Islet precursor cell (in vitro differentiated cells): ENCODE data around the gene DOC2B.
"Not testable (repeated sequence)": the region's sequence is repeated elsewhere in the genome, so short reads cannot be mapped to it uniquely, and the experiment has no call there.

Source experiments
- DNase-seq: peaks from one replicate; pipeline ENCODE4 v3.0.0-alpha.2; 2018

DOC2B gene

GRCh38 chr17:187130-187529 is 5.7 kb upstream of the DOC2B start:
- no peak for DNase-seq

GRCh38 chr17:185445-186138 is 4.1 kb upstream of the DOC2B start:
- DNase-seq = no peak

- DNase-seq = no peak
Observed at GRCh38 chr17:183021-183420, 1.6 kb upstream of the DOC2B start.

DNA sequence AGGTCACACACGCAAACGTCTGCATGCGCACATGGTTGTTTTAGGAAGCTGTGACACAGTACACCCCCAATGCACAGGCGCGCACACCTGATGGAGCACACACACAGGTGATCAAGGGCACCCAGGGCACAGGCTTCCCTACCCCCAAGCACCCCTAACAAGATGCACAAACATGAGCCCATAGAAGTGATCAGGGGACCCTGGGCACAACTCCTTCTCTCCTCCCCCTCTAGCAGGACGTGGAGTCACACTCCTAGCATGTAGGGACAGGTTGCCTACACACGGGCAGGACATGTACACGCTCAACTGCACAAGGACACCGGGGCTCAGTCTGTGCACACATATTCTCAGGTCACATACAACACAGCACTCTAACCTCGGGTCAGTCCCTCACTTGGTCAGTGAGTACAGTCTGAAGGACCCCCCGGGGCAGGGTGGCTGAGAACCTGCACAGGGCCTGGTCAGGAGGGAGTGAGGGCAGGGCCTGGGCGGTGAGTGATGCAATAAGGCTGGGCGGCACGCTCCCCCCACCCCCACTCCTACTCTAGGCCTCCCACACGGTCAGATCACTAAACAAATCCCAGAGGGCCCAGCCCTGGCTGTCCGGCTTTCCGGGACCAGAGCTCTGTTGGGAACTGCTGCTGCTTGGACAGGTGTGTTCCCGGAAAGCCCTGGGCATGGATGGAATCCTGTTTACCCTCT is 751 bp upstream of the DOC2B start:
- DNase-seq = no peak

GRCh38 chr17:180381-181244 is 837 bp downstream of the DOC2B start:
- DNase-seq = no peak

DNA sequence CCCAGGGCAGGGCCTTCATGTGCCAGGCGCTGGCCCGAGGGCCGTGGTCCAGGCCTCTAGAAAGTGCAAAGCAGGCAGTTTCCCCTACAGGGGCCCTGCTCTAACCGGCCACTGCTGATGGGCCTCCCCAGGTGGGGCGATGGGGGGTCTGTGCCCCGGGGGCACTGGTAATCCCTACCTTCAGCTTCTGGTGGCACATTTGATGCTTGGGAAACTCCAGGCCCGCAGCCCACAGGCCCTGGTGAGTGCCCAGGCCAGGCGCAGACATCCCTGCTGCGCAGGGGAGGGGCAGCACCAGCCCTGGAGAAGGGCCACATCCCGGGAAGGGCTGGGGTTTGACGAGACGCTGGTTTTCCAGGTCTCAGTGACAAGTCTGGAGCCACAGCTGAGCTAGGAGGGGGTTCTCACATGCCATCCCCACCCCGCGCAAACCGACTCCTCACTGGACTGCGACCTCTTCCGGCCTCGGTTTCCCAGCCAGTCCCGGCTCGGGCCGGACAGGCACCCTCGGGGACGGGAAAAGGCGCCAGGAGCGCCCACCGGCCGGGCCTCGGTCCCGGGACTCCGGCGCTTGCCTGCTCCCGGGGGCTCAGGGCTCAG is 1.6 kb downstream of the DOC2B start:
- no peak for DNase-seq

- DNase-seq = no peak
Observed at GRCh38 chr17:179066-179432, 2.4 kb downstream of the DOC2B start.

DNA sequence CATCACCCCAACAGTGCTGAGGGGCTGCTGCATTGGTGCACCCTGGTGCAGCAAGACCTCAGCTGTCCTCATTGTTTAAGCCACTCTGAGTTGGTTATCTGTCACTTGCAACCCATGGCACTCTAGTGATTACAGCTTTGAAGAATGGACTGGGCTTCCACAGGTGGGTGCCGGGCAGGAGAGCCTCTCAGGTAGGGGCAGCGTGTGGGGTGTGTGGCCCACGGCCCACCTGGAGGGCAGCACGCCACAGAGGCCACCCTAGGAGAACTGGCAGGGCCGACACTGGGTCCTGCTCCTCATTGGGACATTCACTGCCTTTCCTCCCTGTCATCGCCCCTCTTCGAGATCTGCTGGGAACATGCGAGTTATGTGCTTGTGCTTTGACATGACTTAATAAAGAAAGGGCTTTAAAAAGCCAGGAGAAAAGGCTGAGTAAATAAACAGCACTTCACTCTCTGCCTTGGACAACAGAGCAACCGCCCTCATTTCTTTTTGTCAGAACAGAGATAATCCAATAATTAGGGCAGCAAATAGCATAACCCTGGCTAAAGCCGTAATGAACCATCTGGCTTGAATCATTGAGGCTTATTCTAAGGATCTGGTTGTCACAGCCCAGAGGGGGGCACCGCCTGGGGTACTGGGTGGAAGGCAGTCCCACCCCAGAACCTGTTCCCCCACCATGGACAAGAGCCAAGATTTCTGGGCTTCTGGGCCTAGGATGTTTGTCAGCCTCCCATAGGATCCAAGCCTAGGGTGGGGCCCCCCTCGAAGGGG is 3.0 kb downstream of the DOC2B start:
- DNase-seq = no peak

DNA sequence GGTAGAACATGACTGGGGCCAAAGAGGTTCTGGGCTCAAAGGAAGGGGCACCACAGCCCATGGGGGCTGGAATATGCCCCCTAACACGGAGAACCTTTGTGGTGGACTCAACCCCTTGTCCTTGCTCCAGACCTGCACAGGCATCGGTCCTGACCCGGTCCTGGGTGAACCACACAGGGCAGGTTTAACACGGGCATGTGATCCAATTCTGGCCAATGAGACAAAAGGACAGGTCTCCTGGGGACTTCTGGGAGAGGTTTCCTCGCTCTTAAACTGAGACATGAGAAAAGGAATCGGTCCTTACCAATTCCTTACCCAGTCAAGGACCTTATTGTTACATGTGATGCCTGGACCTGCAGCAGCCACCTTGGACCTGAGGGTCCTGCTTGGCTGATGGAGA is 3.7 kb downstream of the DOC2B start:
- DNase-seq = no peak

DNA sequence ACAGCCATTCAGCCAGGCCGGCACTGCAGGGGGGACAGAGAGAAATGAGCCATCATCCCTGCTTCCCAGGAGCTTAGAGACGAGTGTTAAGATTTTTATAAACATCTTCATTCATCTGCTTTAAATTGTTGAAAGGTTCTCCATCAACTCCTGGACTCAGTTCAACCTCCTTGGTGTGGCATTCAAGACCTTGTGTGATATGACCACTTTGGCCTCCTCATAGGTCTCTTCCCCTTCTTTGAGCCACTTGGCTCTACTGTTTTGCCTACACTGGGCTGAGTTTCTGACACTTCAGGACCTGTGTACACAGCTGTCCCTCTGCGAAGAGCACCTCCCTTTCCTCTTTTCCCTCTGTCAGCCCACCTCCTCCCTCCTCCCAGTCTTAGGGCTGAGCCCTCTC is 4.3 kb downstream of the DOC2B start:
- DNase-seq = no peak

DNA sequence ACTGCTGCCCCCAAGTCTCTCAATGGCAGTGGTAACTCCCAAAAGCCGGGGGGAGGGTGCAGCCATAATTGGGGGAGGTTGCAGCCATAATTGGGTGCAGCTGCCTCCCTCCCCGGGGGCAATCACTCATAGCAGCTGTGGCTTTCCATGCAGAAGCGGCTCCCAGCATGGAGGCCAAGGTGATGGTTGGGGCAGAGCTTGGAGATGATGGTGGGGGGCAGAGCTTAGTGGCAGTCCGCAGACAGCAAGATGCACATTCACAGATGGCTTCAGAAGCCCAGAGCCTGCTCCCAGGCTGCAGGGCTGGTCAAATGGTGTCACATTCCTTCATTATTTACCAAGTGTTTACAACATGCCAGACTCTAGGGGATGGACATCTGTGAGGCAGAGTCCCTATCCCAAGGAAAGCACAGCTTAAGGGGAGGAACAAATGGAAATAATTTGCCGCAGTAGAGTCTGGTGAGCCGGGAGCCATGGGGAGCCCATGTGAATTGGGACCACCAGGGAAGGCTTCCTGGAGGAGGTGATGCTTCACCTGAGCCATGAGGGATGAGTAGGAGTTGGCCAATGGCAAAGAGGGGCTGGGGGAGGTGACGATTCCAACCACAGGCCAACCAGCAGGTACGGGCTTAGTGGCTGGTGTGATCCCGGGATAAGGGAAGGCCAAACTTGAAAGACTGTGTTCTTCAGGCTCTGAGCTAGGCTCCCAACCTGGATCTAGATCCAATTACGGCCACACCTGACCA is 8.1 kb downstream of the DOC2B start:
- no peak for DNase-seq

GRCh38 chr17:172401-172800 is 9.0 kb downstream of the DOC2B start:
- DNase-seq = no peak

GRCh38 chr17:171871-172270 is 9.6 kb downstream of the DOC2B start:
- no peak for DNase-seq

DNA sequence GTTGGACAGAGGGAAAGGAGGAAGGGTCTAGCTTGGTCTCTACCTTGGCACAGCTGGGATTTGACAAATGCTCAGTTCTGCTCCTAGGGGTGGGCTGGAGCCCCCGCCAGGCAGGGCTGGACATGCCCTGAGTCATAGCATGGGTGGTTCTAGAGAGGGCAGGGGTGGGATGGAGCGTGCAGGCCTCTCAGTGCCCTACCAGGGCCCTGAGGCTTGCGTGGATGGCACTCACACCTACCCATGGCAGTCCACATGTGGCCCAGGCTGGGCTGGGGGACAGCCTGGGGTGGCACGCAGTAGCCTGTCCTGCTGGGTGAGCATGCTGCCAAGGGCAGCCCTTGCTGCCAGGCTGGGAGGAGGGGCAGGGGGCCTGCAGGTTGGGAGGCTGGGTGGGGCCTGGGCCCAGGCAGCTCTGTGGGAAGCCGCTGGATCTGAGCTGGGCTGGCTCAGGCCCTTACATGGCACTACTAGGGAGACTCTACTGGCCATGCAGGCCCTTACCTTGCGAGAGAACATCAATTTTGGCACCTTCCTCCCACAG is 11.2 kb downstream of the DOC2B start:
- no peak for DNase-seq

- not testable (repeated sequence) for DNase-seq
Observed at GRCh38 chr17:168614-169013, 12.8 kb downstream of the DOC2B start.

- DNase-seq = no peak
Observed at GRCh38 chr17:165939-166338, 15.5 kb downstream of the DOC2B start.

DNA sequence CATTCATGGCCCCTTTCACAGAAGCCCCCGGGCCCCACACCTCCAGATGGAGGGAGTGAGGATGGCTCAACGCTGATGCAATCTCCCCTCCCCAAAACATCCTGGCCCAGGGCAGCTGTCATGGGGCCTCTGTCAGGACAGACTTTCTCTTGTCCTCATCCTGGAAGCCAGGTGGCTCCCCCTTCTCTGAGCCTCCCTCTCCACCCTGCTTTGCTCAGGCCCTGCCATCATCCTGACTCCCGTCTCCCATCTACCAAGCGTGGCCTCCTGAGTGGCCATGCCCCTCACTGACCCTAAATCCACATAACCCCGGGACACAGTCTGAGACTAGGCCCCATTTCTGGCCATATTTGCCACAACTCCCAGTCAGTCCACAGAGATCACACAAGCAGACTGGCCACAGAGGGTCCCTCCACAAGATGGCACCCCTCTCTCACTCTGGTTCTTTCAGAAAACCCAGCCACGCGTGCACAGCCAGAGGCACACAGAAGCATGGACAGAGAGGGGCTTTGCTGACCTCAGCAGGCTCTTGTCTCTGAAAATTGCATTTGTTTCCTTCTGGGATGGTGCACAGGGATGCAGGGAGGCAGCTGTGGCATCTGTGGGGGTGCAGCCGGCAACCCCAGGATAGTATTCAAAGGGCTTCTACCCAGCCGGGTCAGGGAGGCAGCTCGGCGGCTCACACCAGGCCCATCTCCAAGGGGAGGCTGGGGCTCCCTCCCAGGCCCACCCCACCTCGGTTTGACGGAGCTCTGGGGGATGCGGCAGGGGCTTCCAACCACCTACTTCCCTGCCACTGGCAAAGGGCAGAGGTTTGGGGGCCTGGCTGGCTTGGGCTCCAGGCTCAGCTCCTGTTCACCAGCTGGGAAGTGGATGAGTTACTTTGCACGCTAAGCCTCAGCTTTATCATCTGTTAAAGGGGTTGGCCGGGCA is 16.9 kb downstream of the DOC2B start:
- peak; percentile 88 for DNase-seq

DNA sequence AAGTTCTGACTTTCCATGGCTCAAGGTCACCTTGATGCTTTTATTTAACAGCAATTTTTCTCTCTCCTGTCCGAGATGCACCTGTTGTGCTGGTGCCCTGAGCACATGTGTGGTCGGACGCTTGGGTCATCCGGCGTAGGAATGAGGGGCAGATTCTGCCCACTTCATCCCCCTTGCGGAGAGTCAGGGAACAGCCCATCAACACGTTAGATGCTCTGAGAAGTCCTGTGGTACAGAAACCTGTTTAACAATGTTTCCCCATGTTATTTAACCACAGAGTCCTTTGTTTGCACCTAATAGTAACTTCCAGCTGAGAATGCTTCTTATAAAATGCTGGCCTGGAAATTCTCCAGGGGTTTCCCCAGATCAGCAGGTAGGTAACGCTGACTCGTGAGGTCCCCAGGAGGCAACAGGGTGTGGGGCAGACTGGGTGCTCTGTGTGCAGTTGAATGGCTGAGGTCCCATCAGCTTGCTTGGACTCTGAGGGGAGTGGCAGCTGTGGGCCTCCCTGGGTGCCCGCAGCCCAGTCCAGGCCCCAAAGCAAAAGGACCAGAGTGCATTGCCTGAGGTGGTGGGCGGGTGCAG is 17.8 kb downstream of the DOC2B start:
- no peak for DNase-seq

GRCh38 chr17:162689-163088 is 18.8 kb downstream of the DOC2B start:
- DNase-seq = no peak

- no peak for DNase-seq
Observed at GRCh38 chr17:161481-161880, 20.0 kb downstream of the DOC2B start.
